CD4-positive, alpha-beta T cell (primary cell): Measurements from ENCODE around the gene TOGARAM2. TPM values are rescaled to one million over a fixed set of nuclear protein-coding genes. Genes with fewer than 3 reads are reported as not detected.
"Not testable (repeated sequence)": the region's sequence is repeated elsewhere in the genome, so short reads cannot be mapped to it uniquely, and the experiment has no call there.

Experiments used
- ATAC-seq: fragments of 200-7000 bp; cut with Tn5 transposase; one replicate; pipeline ENCODE4 v1.10.0; 2022; ENCODE audit warnings: mild to moderate bottlenecking; ENCODE audit not compliant: poor library complexity
- CTCF ChIA-PET: fragments of 350-600 bp; sonication (Branson Sonifier 250); formaldehyde crosslinking; loops from one replicate; lab custom pipeline; 2021; ENCODE audit warnings: antibody characterized with exemption, inconsistent platforms; lab: Charles Lee
- POLR2A ChIA-PET: fragments of 350-600 bp; sonication (Branson Sonifier 250); formaldehyde crosslinking; loops from one replicate; lab custom pipeline; 2021; ENCODE audit warnings: antibody characterized with exemption, inconsistent platforms; lab: Charles Lee
- DNase-seq, 14 experiments: peaks; one replicate each; pipeline ENCODE4 v3.0.0-alpha.2; 2013 to 2020; ENCODE audit warnings: mixed read lengths in 2 of 14
- H3K27ac ChIP-seq, 2 donors: one replicate each; pipeline versions ENCODE4 v1.5.1 to v1.7.0; 2013; ENCODE audit warnings: low read length in 2 of 2, low read depth in 1 of 2, mild to moderate bottlenecking in 1 of 2
- H3K27me3 ChIP-seq, 2 experiments: 1 replicate in 1 of 2; 2 replicates in 1 of 2; pipeline versions ENCODE4 v1.6.1 to v1.7.0; 2013; ENCODE audit warnings: low read length in 2 of 2, control low read depth in 1 of 2, mild to moderate bottlenecking in 1 of 2, moderate library complexity in 1 of 2; ENCODE audit not compliant: insufficient read depth in 2 of 2, control insufficient read depth in 1 of 2
- H3K36me3 ChIP-seq: one replicate; pipeline ENCODE4 v1.6.1; 2013; ENCODE audit warnings: low read length, control low read depth; ENCODE audit not compliant: insufficient read depth
- H3K4me1 ChIP-seq: one replicate; pipeline ENCODE4 v1.6.1; 2013; ENCODE audit warnings: low read length, control low read depth; ENCODE audit not compliant: insufficient read depth
- H3K4me3 ChIP-seq: one replicate; pipeline ENCODE4 v1.5.1; 2013; ENCODE audit warnings: mild to moderate bottlenecking, low read length, moderate library complexity
- H3K9me3 ChIP-seq, 2 experiments: 1 replicate in 1 of 2; 2 replicates in 1 of 2; pipeline versions ENCODE4 v1.6.1 to v1.7.0; 2013; ENCODE audit warnings: low read length in 2 of 2, mild to moderate bottlenecking in 2 of 2, control low read depth in 1 of 2, moderate library complexity in 1 of 2; ENCODE audit not compliant: control insufficient read depth in 1 of 2, insufficient read depth in 1 of 2
- H3K27ac Mint-ChIP-seq: one replicate; pipeline ENCODE4 v1.8.0; 2020; ENCODE audit warnings: mixed read lengths
- H3K27me3 Mint-ChIP-seq: one replicate; pipeline ENCODE4 v1.8.0; 2021; ENCODE audit warnings: mixed read lengths
- H3K36me3 Mint-ChIP-seq: one replicate; pipeline ENCODE4 v1.8.0; 2021; ENCODE audit warnings: low read depth, mixed read lengths
- H3K4me1 Mint-ChIP-seq: one replicate; pipeline ENCODE4 v1.8.0; 2021; ENCODE audit warnings: low read depth, mixed read lengths
- H3K4me3 Mint-ChIP-seq: one replicate; pipeline ENCODE4 v1.8.0; 2020; ENCODE audit warnings: mild to moderate bottlenecking, mixed read lengths
- H3K9me3 Mint-ChIP-seq: one replicate; pipeline ENCODE4 v1.8.0; 2020; ENCODE audit warnings: mixed read lengths
- intact Hi-C, 2 experiments: fragments of 100-400 bp; cut with DNase I in 1 of 2; cut with micrococcal nuclease in 1 of 2; formaldehyde crosslinking; loops; one replicate each; pipeline versions ENCODE4 v1.15.1 to v1.9.0; 2023 to 2025; cut with DNase I, micrococcal nuclease
- total RNA-seq, 174 experiments: library from RNA in 2 of 174; stranded (reverse) in 2 of 174; gene quantifications; one replicate each; pipeline ENCODE4 v1.2.3 and lab custom pipeline; 2021 to 2026
- TF ChIP-seq, protein P1 (sequence below): fragments of 200-600 bp; IDR thresholded peaks from one replicate; pipeline ENCODE4 v1.8.0; 2022; ENCODE audit warnings: antibody characterized with exemption, mild to moderate bottlenecking

TOGARAM2 gene
- total RNA-seq, 2 experiments from 2014 or later: 2.0 to 2.3 TPM

DNA sequence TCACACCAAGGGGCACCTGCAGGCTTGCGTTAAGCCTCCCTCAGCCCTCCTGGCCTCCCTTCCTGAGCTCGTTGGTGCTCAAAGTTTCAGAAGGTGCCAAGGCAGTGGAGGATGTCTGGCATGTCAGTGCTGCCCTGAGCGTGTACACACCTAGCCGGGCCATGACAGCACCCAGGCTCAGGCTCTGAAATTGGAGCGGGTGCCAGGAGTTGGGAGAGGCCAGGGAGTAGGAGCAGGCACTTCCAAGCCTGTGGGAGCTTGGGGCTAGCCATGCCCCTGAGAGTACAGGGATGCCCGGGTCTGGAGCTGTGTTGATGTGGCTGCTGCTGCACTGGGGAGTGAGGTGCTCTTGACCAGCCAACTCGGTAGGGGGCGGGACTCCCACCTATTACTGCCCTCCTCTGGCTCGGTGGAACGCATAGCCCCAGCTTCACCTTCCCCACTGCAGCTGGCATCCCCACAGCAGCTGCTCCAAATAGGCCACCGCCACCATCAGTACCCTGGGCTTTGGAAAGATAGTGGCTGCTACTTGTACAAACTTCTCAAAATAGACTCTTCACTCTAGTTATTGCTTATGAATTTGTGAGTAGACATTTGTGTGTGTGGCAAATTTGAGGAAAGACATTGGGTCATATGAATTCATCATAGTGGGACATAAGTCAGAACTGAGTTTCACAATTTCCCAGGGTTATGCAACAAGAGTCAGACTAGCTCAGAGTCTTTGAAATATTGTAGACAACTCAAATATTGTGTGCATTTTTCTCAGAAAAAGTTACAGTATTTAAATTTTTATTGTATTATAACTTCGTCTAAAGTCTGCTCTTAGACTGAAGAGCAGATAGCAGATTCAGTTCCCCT, 100.0 kb downstream of the TOGARAM2 start:
- POLR2A ChIA-PET: no interaction called here
- intact Hi-C loops: no loop called here
- Mint-ChIP-seq H3K4me1 (no peaks in the 10 kb centered on the region), H3K27me3 (no peaks in the 10 kb centered on the region), H3K9me3 (peaks cover 9% of the 10 kb centered on the region), H3K36me3 (no peaks in the 10 kb centered on the region), H3K4me3 (no peak overlapping the region), H3K27ac (no peak overlapping the region)
- Histone ChIP-seq H3K36me3 (no peaks in the 10 kb centered on the region), H3K27ac (no peak overlapping the region), H3K27me3 (no peaks in the 10 kb centered on the region), H3K4me1 (no peaks in the 10 kb centered on the region), H3K9me3 (peaks cover 0 to 17% of the 10 kb centered on the region in 2 experiments), H3K4me3 (no peak overlapping the region)
- TF ChIP-seq, protein P1, sequence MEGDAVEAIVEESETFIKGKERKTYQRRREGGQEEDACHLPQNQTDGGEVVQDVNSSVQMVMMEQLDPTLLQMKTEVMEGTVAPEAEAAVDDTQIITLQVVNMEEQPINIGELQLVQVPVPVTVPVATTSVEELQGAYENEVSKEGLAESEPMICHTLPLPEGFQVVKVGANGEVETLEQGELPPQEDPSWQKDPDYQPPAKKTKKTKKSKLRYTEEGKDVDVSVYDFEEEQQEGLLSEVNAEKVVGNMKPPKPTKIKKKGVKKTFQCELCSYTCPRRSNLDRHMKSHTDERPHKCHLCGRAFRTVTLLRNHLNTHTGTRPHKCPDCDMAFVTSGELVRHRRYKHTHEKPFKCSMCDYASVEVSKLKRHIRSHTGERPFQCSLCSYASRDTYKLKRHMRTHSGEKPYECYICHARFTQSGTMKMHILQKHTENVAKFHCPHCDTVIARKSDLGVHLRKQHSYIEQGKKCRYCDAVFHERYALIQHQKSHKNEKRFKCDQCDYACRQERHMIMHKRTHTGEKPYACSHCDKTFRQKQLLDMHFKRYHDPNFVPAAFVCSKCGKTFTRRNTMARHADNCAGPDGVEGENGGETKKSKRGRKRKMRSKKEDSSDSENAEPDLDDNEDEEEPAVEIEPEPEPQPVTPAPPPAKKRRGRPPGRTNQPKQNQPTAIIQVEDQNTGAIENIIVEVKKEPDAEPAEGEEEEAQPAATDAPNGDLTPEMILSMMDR: no peak
- DNase-seq: peak in 2 of 14 experiments; percentile 25 to 48
- no peak for ATAC-seq
- CTCF ChIA-PET: no interaction called here

DNA sequence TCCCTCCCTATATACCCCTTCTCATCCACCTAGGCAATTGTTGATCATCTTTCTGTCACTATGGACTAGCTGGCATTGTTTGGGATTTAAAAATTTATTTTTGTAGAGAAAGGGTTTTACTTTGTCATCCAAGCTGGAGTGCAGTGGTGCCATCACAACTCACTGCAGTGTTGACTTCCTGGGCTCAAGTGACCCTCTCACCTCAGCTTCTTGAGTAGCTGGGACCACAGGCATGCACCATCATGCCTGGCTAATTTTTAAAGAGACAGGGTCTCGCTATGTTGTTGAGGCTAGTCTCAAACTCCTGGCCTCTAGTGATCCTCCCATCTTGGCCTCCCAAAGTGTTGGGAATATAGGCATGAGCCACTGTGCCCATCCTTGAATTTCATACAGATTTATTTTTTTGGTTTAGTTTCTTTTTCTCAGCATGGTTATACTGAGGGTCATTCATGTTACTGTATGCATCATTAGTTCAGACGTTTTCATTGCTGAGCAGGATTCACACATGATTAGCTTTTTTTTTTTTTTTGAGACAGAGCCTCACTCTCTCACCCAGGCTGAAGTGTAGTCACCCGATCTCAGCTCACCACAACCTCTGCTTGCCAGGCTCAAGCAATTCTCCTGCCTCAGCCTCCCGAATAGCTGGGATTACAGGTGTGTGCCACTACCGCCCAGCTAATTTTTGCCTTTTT, 101.9 kb downstream of the TOGARAM2 start:
- no peaks in the 10 kb centered on the region for H3K36me3 Mint-ChIP-seq
- TF ChIP-seq, protein P1: no peak
- no peak overlapping the region for H3K4me3 Mint-ChIP-seq
- no peak overlapping the region for H3K27ac ChIP-seq
- ChIA-PET CTCF (no interaction called here), POLR2A (no interaction called here)
- peaks cover 8% of the 10 kb centered on the region for H3K9me3 Mint-ChIP-seq
- ATAC-seq (no peak), DNase-seq (no peak)
- peaks cover 0 to 17% of the 10 kb centered on the region in 2 experiments for H3K9me3 ChIP-seq
- no peaks in the 10 kb centered on the region for H3K27me3 Mint-ChIP-seq
- intact Hi-C loops: no loop called here
- H3K4me3 ChIP-seq: no peak overlapping the region
- H3K27ac Mint-ChIP-seq: no peak overlapping the region
- no peaks in the 10 kb centered on the region for H3K4me1 Mint-ChIP-seq
- H3K36me3 ChIP-seq: no peaks in the 10 kb centered on the region
- no peaks in the 10 kb centered on the region for H3K27me3 ChIP-seq
- H3K4me1 ChIP-seq: no peaks in the 10 kb centered on the region

DNA sequence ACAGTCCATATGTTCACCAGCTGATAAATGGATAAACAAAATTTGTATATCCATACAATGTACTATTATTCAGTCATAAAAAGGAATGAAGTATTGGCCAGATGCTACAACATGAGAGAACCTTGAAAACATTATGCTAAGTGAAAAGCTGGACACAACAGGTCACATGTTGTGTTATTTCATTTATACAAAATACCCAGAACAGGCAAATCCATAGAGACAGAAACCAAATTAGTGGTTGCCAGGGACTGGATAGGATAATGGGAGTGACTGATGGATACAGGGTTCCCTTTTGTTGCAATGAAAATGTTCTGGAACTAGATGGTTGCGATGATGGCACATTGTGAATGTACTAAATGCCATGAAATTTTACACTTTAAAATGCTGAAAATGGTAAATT, 103.5 kb downstream of the TOGARAM2 start:
- peaks cover 0 to 17% of the 10 kb centered on the region in 2 experiments for H3K9me3 ChIP-seq
- Mint-ChIP-seq H3K4me3 (no peak overlapping the region), H3K27ac (no peak overlapping the region), H3K27me3 (no peaks in the 10 kb centered on the region), H3K36me3 (no peaks in the 10 kb centered on the region), H3K4me1 (no peaks in the 10 kb centered on the region), H3K9me3 (no peaks in the 10 kb centered on the region)
- ChIA-PET CTCF (interaction anchor here (1.4 kb wide), 1 partner anchor 9 kb away, joined by 4 read pairs; no protein-coding TSS in a partner anchor), POLR2A (no interaction called here)
- no peak overlapping the region for H3K4me3 ChIP-seq
- H3K27ac ChIP-seq: no peak overlapping the region
- no peaks in the 10 kb centered on the region for H3K4me1 ChIP-seq
- TF ChIP-seq, protein P1: no peak
- no peaks in the 10 kb centered on the region for H3K36me3 ChIP-seq
- H3K27me3 ChIP-seq: no peaks in the 10 kb centered on the region
- no peak for ATAC-seq
- intact Hi-C loops: no loop called here
- no peak for DNase-seq

DNA sequence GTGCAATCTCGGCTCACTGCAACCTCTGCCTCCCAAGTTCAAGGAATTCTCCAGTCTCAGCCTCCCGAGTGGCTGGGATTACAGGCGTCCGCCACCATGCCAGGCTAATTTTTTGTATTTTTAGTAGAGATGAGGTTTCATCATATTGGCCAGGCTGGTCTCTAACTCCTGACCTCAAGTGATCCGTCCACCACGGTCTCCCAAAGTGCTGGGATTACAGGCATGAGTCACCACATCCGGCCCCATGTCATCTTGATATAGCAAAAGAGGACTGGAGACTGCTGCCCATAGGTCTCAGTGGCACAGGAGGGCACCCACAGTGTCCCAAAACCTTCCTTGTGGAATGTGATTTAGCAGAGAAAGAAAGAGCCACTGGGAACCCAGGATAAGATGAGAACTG, 109.2 kb downstream of the TOGARAM2 start:
- CTCF ChIA-PET, intact Hi-C loops: not testable (repeated sequence)

More for the DNA sequence above, 109.2 kb downstream of the TOGARAM2 start:
- H3K4me3 ChIP-seq, DNase-seq, ATAC-seq, POLR2A ChIA-PET, H3K9me3 ChIP-seq, H3K4me1 Mint-ChIP-seq, H3K4me1 ChIP-seq, H3K9me3 Mint-ChIP-seq, H3K36me3 Mint-ChIP-seq, H3K36me3 ChIP-seq, H3K27ac ChIP-seq, H3K27ac Mint-ChIP-seq, H3K27me3 Mint-ChIP-seq, H3K27me3 ChIP-seq, H3K4me3 Mint-ChIP-seq: not testable (repeated sequence)
